ENCODE results near the gene B4GALT1.

Gene B4GALT1

GRCh38 chr9:33123407-33124031, 43.6 kb downstream of the B4GALT1 start:
- DNase-seq: no peak

- no peak for DNase-seq
Observed at GRCh38 chr9:33120620-33121019, 46.5 kb downstream of the B4GALT1 start.

DNA sequence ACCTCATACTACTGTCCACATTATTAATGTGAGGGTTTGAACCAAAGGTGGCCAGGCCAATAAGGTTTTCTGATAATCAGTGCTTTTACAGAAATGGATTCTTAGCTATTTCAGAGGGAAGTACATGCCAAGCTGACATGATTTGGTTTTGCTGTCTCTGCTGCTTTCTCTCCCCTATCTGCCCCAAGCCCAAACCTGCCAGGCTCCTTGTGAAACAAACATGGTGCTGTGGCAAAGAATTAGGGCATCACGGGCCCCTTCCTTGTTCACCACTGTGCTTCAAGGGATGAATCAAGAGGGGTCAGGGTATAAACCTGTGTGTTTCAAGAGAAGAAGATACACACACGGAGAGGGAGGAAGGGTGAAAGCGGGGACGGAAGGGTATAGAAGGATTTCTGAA, 49.3 kb downstream of the B4GALT1 start:
- peak; percentile 17 for DNase-seq

GRCh38 chr9:33117306-33117705, 49.8 kb downstream of the B4GALT1 start:
- DNase-seq: peak; percentile 59

DNA sequence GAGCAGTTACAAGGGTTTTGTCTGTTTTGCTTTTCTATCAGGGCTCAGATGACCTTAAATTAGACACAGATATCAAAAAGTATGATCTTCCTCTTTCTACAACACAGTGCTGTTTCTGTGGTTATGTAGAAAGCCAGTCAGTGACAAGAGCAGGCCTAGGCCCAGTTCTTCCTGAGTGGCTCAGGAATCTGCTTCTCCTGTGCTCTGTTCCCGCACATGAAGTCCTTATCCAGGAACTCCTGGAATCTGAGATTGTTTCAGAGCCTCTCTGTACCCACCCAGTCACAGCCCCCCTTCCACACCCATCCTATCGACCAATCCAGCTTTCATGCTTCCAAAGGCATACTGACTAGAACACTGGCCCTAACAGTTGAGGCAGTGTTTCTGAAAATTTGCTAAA, 50.3 kb downstream of the B4GALT1 start:
- no peak for DNase-seq

DNA sequence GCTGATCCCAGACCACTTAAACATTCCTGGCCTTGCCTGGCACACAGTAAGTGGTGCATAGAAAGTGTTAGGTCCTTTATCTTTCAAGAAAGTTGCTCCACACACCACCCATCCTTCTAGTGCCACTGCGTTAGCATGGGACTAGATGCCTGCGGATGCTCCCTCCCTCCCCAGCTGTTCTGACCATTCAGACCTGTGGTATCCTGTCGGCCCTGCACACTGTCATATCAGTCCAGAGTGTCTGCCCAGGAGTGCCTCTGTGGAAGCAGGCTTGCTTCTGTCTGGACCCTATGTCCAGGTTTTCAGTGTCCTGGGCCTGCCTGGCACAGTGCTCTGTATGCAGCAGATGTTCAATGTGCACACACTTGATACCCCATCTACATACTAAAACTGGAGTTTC, 52.4 kb downstream of the B4GALT1 start:
- DNase-seq: no peak

DNA sequence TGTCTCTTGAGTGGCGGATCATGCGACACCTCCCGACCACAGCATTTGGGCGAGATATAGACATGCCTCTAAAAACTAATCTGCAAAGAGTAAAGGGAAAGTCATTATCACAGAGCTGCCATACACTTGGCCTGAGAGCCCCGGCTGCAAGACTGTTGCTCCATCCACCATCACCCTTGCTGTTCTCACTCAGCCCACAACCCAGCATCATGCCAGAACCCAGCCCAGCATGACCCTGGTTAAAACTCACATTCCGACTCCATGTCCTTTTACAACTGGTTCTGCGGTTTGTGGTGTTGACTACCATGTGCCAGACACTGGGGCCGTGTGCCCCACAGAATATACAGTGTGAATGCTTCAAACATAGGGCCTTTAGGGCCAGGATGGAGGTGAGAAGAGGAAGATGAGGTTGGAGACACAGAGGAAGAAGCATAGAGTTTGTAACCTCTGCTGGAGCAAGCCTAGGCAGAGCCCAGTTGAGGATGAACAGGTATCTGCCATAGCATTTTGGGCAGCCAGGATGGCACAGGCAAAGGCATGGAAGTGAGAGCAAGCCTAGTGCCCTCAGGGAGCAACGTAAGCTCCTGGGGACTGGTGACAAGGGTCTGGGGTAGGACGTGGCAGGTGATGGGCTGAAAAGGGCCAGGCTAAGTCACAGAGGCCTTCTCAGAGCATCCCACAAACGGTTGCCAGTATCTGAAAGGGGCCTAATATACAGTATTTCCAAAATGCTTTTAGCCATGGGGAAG, 53.2 kb downstream of the B4GALT1 start:
- no peak for DNase-seq

GRCh38 chr9:33112094-33112493, 55.0 kb downstream of the B4GALT1 start:
- DNase-seq: no peak

DNA sequence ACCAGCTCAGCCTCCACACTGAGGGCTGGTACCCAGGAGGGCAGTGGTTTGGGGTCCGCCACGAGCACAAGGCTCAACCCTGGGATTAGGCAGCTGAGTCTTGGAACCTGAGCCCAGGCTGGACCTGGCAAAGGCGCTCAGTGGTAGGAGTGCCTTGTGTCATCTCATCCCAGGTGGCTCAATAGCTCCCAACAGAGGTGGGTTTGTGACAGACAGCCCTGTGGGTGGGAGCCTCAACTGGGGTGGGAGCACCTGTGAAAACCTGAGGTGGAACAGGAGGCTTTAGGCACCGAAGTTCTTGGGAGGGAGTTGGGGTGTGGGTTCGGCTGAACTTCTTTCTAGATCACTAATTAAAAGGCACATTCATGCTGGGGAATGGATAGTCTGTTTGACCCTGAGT, 55.5 kb downstream of the B4GALT1 start:
- no peak for DNase-seq

GRCh38 chr9:33110686-33111085, 56.5 kb downstream of the B4GALT1 start:
- DNase-seq: no peak

GRCh38 chr9:33109850-33110595, 57.1 kb downstream of the B4GALT1 start:
- no peak for DNase-seq

- DNase-seq: no peak
Observed at GRCh38 chr9:33109097-33109496, 58.0 kb downstream of the B4GALT1 start.

DNA sequence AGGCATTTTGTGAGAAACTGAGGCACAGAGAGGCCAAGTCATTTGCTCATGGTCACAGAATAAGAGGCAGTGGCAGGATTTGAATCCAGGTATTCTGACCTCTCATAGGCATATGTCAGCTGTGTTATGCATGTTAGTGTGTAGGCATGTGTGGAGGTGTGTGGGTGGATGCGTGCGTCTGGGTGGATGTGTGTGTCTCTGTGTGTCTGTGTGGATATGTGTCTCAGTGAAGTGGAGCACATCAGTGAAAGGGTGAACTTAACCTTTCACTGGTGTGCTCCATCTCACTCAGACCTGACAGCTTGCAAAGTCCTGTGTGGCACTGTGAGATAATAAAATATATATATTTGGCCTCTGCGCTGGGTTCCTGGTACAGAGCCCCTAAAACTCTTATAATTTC, 58.7 kb downstream of the B4GALT1 start:
- DNase-seq: no peak

- no peak for DNase-seq
Observed at GRCh38 chr9:33107762-33108161, 59.4 kb downstream of the B4GALT1 start.

DNA sequence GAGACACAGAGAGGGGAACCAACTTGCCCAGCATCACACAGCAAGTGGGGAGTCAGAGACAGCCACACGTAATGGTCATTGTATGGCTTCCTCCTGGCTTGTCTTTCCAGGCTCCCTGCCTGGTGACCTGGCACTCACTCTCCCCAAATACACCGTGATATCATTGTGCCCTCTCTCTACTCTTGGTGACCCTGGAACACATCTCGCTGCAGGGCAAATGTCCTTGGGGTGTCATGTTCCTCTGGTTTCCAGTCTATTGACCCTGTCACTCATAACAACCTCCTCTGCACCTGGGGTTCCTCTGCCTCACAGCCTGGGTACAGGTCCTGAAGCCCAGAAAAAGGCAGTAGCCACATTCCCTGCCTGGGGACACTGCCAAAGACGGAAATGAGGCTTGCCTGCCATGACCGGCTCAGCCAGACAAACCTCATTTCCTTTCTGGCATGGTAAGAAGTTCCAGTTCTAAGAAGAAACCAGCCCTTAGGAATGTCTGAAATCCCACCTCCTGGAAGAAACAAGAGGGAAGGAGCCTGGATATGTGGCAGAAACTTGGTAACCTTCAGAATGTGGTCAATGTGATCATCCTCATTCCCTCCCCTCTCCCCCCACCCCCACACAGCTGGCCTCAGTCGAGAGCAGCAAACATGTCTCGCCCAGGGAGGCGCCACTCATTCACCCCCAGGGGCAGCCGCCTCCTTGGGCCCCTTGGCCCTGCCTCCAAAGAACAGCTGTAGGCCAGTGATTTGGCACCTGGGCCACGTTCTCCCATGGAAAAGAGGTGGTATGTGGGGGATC, 60.1 kb downstream of the B4GALT1 start:
- peak; percentile 81 for DNase-seq

- DNase-seq: no peak
Observed at GRCh38 chr9:33106372-33106771, 60.8 kb downstream of the B4GALT1 start.

DNA sequence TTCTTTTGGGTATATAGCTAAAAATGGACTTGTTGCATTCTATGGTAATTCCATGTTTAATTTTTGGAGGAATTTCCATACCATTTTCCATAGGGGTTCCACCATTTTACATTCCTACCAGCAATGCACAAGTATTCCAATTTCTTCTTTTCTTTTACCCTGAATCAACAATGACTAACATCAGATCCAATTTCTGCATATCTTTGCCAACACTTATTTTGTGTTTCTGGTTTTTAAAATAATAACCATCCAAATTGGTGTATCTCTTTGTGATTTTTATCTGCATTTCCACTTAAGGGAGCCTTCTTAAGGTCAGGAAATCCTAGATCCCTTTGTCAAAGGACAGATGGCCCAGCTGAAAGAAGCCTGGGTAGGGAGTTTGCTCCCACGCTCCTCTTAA, 61.2 kb downstream of the B4GALT1 start:
- no peak for DNase-seq

GRCh38 chr9:33105504-33105903, 61.6 kb downstream of the B4GALT1 start:
- no peak for DNase-seq

GRCh38 chr9:33104401-33104800, 62.7 kb downstream of the B4GALT1 start:
- no peak for DNase-seq

- DNase-seq: no peak
Observed at GRCh38 chr9:33103501-33104281, 63.4 kb downstream of the B4GALT1 start.

DNA sequence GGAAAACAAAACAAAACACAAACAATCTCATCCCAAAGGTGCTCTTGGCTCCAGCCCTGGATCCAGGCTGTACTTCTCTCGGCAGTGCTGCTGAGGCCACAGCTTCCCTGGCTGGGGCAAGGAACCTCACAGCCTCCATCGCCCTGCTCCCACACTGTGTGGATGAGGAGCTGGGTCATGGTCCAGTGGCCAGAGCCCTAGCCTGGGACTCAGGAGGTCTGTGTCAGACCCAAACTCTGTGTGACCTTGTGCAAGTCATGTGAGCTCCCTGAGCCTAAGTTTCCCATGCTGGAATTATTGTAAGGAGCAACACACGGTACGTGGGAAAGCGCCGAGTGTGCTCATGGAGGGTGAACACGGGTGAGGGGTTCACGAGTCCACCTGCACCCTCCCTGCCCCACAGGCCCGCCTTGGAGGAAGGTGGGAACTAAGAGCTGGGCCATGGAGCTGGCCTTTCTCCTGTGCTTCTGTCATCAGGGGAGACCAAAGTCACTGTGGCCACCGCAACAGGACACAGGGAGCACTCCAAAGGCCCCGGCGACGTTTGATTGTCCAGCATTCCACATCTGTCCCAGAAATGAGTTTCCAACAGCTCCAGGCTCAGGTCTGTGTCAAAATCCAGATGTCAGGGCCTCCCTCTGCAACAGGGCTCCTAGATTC, 64.5 kb downstream of the B4GALT1 start:
- DNase-seq: no peak

Data from right hindlimb (tissue), 1 donor.